GM18511 (cell line): ENCODE results near the gene RIOK1.

Experiments used
- ATAC-seq: cut with Tn5 transposase; IDR thresholded peaks from one replicate; pipeline ENCODE4 v1.9.1; 2021; ENCODE audit warnings: mild to moderate bottlenecking, moderate library complexity; ENCODE audit not compliant: unreplicated experiment

The RIOK1 gene

DNA sequence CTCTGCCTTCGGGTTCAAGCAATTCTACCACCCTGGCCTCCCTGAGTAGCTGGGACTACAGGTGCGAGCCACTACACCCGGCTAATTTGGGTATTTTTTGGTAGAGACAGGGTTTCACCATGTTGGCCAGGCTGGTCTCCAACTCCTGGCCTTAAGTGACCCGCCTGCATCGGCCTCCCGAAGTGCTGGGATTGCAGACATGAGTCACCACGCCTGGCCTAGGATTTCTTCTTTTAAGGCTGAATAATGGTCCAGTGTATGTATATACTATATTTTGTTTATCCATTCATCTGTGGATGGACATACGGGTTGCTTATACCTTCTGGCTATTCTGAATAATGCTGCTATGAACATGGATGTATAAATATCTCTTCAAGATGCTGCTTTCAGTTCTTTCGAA lies 17.1 kb downstream of the RIOK1 start:
- no peak for ATAC-seq

DNA sequence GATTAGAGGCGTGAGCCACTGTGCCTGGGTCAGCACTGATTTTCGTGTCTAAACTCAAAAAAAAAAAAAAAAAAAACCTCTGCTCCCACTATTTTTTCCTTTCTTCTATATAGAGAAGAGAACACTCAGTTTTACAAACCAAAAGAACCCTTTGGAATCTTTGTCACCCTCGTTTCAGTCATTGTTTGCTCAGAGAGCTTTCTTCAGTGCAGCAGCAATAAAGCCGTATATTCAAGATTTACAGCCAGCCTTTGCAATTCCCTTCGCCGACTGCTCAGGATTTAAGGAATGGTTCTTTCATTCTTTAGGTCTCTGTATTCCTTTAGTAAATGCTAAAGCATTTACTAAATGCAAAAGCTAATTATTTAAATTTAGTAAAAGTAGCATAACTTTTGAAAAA lies 20.1 kb downstream of the RIOK1 start:
- no peak for ATAC-seq

- ATAC-seq = no peak
Measured at GRCh38 chr6:7410851-7411250, 21.2 kb downstream of the RIOK1 start.

GRCh38 chr6:7411328-7411727 lies 21.7 kb downstream of the RIOK1 start:
- no peak for ATAC-seq

- no peak for ATAC-seq
Measured at GRCh38 chr6:7413151-7413823, 23.7 kb downstream of the RIOK1 start.

DNA sequence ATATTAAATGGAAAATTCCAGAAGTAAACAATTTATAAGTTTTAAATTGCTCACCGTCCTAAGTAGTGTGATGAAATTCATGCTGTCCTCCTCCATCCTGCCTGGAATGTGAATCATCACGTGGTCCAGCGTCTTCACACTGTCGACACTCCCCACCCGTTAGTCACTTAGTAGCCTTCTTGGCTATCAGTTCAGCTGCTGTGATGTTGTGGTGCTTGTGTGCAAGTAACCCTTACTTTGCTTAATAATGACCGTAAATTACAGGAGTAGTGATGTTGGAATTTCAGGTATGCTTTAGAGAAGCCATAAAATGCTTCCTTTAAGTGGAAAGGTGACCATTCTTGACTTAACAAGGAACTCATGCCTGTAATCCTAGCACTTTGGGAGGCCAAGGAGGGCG lies 25.2 kb downstream of the RIOK1 start:
- ATAC-seq = no peak

GRCh38 chr6:7417684-7418083 lies 28.1 kb downstream of the RIOK1 start:
- no peak for ATAC-seq

GRCh38 chr6:7418238-7418905 lies 28.8 kb downstream of the RIOK1 start:
- ATAC-seq = no peak

GRCh38 chr6:7419065-7419464 lies 29.5 kb downstream of the RIOK1 start:
- ATAC-seq = no peak

DNA sequence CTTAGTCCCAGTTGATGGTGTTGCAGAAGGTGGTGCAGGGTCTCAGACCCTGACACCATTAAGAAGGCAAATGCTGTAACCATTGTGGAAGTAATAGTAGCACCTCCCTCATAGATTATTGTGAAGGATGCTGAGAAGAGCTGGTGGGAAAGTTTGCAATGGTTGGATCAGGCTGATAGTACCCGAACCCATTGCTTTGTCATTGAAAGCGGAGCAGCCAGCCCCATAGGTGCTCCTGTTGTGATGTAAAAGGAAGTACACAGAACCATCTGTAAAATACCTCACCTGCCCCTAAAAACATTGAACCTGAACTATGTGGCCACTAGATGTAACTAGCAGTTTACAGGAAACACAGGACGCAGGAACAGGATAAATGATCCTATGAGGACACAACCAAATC lies 31.5 kb downstream of the RIOK1 start:
- ATAC-seq = no peak

DNA sequence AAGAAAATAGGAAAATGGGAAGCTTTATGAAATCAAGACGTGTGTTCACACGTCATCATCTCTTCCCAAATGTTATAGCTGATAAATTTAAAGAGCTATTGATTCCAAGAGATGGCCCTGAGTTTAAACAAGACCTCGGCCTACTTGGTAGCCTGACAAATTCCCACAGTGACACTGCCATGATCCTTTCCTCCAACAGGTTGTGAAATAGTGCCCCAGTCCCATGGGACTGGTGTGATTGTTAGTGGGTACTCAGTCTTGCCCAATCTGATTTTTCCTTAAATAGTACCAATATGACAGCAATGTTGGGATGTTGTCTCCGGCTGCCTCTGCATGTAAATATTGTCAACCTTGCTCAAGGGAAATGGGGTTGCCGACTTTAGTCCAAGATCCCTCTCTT lies 34.5 kb downstream of the RIOK1 start:
- ATAC-seq = no peak

- ATAC-seq = no peak
Measured at GRCh38 chr6:7424967-7425807, 35.6 kb downstream of the RIOK1 start.

DNA sequence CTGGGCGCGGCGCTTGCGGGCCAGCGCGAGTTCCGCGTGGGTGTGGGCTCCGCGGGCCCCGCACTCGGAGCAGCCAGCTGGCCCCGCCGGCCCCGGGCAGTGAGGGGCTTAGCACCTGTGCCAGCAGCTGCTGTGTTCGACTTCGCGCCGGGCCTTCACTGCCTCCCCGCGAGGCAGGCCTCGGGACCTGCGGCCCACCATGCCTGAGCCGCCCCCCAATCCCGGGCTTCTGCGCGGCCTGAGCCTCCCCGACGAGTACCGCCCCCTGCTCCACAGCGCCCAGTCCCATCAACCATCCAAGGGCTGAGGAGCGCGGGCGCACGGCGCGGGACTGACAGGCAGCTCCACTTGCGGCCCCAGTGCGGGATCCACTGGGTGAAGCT lies 36.2 kb downstream of the RIOK1 start:
- ATAC-seq = no peak

DNA sequence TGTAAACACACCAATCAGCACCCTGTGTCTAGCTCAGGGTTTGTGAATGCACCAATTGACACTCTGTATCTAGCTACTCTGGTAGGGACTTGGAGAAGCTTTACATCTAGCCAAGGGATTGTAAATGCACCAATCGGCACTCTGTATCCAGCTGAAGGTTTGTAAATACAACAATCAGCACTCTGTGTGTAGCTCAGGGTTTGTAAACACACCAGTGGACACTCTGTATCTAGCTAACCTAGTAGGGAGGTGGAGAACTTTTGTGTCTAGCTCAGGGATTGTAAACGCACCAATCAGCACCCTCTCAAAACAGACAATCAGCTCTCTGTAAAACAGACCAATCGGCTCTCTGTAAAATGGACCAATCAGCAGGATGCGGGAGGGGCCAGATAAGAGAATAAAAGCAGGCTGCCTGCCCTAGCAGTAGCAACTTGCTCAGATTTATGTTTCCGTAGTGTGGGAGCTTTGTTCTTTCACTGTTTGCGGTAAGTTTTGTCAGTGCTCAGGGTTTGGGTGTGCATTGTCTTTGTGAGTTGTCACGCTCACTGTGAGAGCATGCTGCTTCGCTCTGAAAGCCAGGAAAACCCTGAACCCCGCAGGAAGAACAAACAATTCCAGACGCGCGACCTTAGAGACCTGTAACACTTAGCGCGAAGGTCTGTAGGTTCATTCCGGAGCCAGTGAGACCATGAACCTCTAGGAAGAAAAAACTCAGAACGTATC lies 37.0 kb downstream of the RIOK1 start:
- no peak for ATAC-seq

DNA sequence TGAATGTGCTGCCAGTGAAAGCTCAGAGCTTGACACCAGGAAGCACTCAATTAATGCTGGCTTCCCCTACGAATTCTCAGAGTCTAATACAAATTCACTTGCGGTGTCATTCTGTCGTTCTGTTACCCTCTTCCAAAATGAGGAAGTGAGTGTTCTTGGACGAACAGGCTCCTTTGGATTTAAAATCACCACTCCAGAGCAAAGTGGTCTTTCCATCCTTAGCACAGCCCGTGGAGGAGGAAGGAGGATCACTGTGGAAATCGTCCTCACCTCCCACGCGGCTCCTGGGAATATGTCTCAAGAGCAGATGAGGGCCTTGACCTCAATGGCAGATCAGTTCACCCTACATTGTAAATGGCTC lies 41.7 kb downstream of the RIOK1 start:
- no peak for ATAC-seq

GRCh38 chr6:7431674-7432390 lies 42.2 kb downstream of the RIOK1 start:
- ATAC-seq = no peak

- ATAC-seq = no peak
Measured at GRCh38 chr6:7432391-7433120, 42.9 kb downstream of the RIOK1 start.

DNA sequence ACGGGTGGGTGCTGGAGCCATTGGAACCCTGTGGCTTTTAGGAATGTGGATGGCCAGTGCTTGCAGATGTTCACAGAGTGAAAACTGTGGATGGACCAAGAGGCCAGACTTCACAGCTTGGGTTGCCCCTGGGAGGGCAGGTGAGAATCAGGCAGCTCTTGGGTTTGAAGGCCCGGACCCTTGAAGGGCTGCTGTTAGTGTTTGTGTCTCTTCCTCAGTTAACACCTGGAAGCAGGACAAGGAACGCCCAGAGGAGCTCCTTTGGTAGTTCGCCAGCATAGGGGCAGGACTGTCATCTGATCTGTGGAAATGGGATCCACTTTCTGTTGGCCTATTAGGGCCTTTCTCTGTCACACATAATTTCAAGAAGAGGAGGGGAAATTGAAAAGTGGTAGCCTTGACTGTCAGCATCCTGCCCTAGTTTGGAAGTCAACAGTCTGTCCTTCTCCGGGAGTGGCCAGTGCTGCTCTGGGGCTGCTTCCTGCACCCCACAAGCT lies 43.6 kb downstream of the RIOK1 start:
- ATAC-seq = no peak

DNA sequence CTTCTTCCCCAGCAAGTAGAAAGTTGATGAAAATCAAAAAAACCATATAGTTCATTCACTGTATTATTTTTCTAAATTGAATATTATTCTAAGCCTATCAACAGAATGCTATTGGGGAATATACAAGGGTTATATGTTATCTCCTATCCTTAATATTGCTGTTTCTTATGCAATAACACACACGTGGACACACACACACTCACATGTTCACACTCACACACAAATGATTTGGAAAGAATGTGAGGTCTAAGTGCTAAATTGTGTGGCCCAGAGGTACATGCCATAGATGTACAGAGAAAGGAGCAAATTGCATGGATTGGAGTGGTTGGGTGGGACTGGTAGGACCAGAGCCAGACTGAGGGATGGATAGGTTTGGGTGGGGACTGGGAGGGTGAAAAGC lies 45.1 kb downstream of the RIOK1 start:
- ATAC-seq = no peak

- no peak for ATAC-seq
Measured at GRCh38 chr6:7438011-7438410, 48.4 kb downstream of the RIOK1 start.
